ENCODE measurements around the gene ELMO1. TPM values are rescaled to one million over a fixed set of nuclear protein-coding genes. Genes with fewer than 3 reads are reported as not detected.

Gene ELMO1
- total and polyA plus RNA-seq, 2 of the 13 experiments (the other 11 are each of a cell fraction or from before 2014, with no cell fraction given) = 0.11 to 0.17 TPM

DNA sequence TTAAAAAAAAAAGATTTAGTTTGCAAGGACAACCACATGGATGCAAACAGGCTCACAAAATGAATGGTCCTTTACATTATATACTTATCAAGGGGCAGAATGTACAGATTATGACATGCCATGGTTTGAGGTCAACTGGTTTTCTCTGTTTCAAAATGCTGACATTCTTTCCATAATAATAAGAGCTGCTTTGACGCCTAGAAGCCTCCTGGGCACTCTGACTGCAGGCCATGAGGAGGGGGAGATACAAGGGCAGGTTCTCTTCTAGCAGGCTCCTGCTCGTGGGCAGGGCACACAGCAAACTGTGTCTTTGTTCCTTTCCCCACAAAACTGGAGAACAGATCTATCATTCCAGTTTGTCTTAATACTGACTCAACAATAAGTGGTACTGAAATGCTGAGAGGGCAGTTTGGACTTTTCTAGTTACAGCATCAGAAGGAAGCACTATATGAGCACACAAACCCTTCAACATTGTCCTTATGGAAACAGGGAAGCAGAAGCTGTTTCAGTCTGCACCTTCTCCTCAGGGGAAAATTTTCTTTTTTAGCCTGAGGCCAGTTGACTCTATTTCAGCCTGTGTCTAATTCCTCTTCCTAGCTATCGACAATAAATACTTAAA is 409.4 kb downstream of the ELMO1 start:
- DNase-seq (ENCODE audit: low spot score) (no peak), ATAC-seq (no peak), FAIRE-seq (no peak)
- H3K79me2 ChIP-seq (ENCODE audit: insufficient read depth, low read length) = no peaks in the 10 kb centered on the region
- no TSS peak for BruUV-seq (replicated peaks)
- intact Hi-C loops (cut with micrococcal nuclease; ENCODE audit: unreplicated experiment) (loop anchor here (10.0 kb wide), 1 partner anchor 64 kb away; no protein-coding TSS in a partner anchor), in situ Hi-C loops (cut with HindIII; ENCODE audit: extremely low pct_ligation_motif_present, low pct_unique_long_range_greater_than_20kb) (no loop called here)
- peaks cover 7% of the 10 kb centered on the region; the same call in 1 of the 2 replicates for H3K4me1 ChIP-seq (ENCODE audit: insufficient read depth, low read length)
- no peak overlapping the region for H3K4me2 ChIP-seq (ENCODE audit: low read depth, low read length)
- CTCF ChIA-PET (ENCODE audit: low intra/inter-chr PET ratio, low total read pairs) = no interaction called here
- H3K36me3 ChIP-seq (replicated peaks in 1 of 2; ENCODE audit: control insufficient read depth in 1 of 2, insufficient read depth in 2 of 2, low read length in 2 of 2) = no peaks in the 10 kb centered on the region
- no peak overlapping the region for H3K27ac ChIP-seq (ENCODE audit: extremely low read length, insufficient read depth, low read length)
- no peaks in the 10 kb centered on the region for H4K20me1 ChIP-seq (ENCODE audit: insufficient read depth, low read length)
- no peak overlapping the region for H2AFZ ChIP-seq (ENCODE audit: low read length)
- TF ChIP-seq MAFK (conservative IDR thresholded peaks at IDR 0.05 in 1 of 2, IDR thresholded peaks at IDR 0.05 in 1 of 2; ENCODE audit: low read length in 2 of 2) (peak; percentile 75), MAFF (IDR thresholded peaks at IDR 0.05; ENCODE audit: low read depth, low read length) (peak; percentile 79), ZNF749 (CRISPR knock-in tag; IDR thresholded peaks at IDR 0.05; ENCODE audit: borderline replicate concordance) (no peak)
- TF ChIP-seq, protein P1, sequence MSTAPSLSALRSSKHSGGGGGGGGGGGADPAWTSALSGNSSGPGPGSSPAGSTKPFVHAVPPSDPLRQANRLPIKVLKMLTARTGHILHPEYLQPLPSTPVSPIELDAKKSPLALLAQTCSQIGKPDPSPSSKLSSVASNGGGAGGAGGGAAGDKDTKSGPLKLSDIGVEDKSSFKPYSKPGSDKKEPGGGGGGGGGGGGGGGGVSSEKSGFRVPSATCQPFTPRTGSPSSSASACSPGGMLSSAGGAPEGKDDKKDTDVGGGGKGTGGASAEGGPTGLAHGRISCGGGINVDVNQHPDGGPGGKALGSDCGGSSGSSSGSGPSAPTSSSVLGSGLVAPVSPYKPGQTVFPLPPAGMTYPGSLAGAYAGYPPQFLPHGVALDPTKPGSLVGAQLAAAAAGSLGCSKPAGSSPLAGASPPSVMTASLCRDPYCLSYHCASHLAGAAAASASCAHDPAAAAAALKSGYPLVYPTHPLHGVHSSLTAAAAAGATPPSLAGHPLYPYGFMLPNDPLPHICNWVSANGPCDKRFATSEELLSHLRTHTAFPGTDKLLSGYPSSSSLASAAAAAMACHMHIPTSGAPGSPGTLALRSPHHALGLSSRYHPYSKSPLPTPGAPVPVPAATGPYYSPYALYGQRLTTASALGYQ (CRISPR knock-in tag; IDR thresholded peaks at IDR 0.05) = no peak
- H3K9ac ChIP-seq (ENCODE audit: insufficient read depth, low read depth, low read length) = no peak overlapping the region
- H3K4me3 ChIP-seq (replicated peaks in 1 of 3; ENCODE audit: insufficient read depth in 1 of 3, low read depth in 2 of 3, low read length in 3 of 3) = no peak overlapping the region
- peaks cover 8% of the 10 kb centered on the region; the same call in 1 of the 2 replicates for H3K9me3 ChIP-seq (ENCODE audit: low read length)
- 45% methylated on average over 2 of the region's 3 CpGs for WGBS (ENCODE audit: low lambda C conversion rate)
- POLR2A ChIA-PET = no interaction called here
- no peaks in the 10 kb centered on the region for H3K27me3 ChIP-seq (ENCODE audit: control insufficient read depth in 1 of 2, insufficient read depth in 2 of 2, low read length in 2 of 2)

DNA sequence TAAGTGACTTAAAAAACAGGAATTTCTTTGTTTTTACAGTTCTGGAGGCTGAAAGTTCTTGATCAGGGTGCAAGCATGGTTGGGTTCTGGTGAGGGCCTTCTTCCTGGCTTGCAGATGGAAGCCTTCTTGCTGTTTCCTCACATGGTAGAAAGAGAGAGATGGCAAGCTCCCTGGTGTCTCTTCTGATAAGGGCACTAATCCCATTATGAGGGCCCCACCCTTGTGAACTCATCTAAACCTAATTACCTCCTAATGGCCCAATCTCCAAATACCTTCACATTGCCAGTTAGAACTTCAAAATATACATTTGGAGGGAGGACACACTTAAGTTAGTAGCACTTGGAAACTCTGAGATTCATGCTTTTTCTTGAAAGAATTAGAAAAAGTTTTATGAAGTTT is 410.0 kb downstream of the ELMO1 start:
- Histone ChIP-seq H3K27ac (ENCODE audit: extremely low read length, insufficient read depth, low read length) (no peak overlapping the region), H2AFZ (ENCODE audit: low read length) (no peak overlapping the region), H3K36me3 (replicated peaks in 1 of 2; ENCODE audit: control insufficient read depth in 1 of 2, insufficient read depth in 2 of 2, low read length in 2 of 2) (no peaks in the 10 kb centered on the region), H4K20me1 (ENCODE audit: insufficient read depth, low read length) (no peaks in the 10 kb centered on the region), H3K9ac (ENCODE audit: insufficient read depth, low read depth, low read length) (no peak overlapping the region), H3K4me2 (ENCODE audit: low read depth, low read length) (no peak overlapping the region), H3K9me3 (ENCODE audit: low read length) (peaks cover 8% of the 10 kb centered on the region; the same call in 1 of the 2 replicates), H3K79me2 (ENCODE audit: insufficient read depth, low read length) (no peaks in the 10 kb centered on the region), H3K4me3 (replicated peaks in 1 of 3; ENCODE audit: insufficient read depth in 1 of 3, low read depth in 2 of 3, low read length in 3 of 3) (no peak overlapping the region), H3K4me1 (ENCODE audit: insufficient read depth, low read length) (peaks cover 7% of the 10 kb centered on the region; the same call in 1 of the 2 replicates), H3K27me3 (ENCODE audit: control insufficient read depth in 1 of 2, insufficient read depth in 2 of 2, low read length in 2 of 2) (no peaks in the 10 kb centered on the region)
- ChIA-PET CTCF (ENCODE audit: low intra/inter-chr PET ratio, low total read pairs) (no interaction called here), POLR2A (no interaction called here)
- no peak for FAIRE-seq
- TF ChIP-seq ZNF557 (CRISPR knock-in tag; IDR thresholded peaks at IDR 0.05) (no peak), SYNCRIP (IDR thresholded peaks at IDR 0.05; ENCODE audit: insufficient read depth, low read depth, low read length) (no peak), AHR (CRISPR knock-in tag; IDR thresholded peaks at IDR 0.05) (no peak), ZNF264 (CRISPR knock-in tag; IDR thresholded peaks at IDR 0.05) (peak; percentile 99)
- no peak for DNase-seq (ENCODE audit: low spot score)
- in situ Hi-C loops (cut with HindIII; ENCODE audit: extremely low pct_ligation_motif_present, low pct_unique_long_range_greater_than_20kb) (no loop called here), intact Hi-C loops (cut with micrococcal nuclease; ENCODE audit: unreplicated experiment) (loop anchor here (10.0 kb wide), 1 partner anchor 64 kb away; no protein-coding TSS in a partner anchor)
- ATAC-seq = no peak
- BruUV-seq (replicated peaks) = no TSS peak

All from HepG2 (cell line).